ENCODE measurements around the gene PHC3.

PHC3 gene

GRCh38 chr3:170179432-170179831 is 2.1 kb downstream of the PHC3 start:
- Histone ChIP-seq H3K27ac (ENCODE audit: low read length) (no peak overlapping the region), H3K36me3 (ENCODE audit: insufficient read depth, low read depth, low read length) (peaks cover 41% of the 10 kb centered on the region), H3K4me3 (ENCODE audit: low read length) (peak overlapping the region; percentile 77), H3K4me1 (ENCODE audit: insufficient read depth, low read length) (no peaks in the 10 kb centered on the region), H3K27me3 (ENCODE audit: insufficient read depth, low read length) (no peaks in the 10 kb centered on the region), H3K9ac (ENCODE audit: low read depth, low read length) (peak overlapping the region; percentile 29; the same call in 1 of the 2 replicates), H3K9me3 (ENCODE audit: insufficient read depth, low read depth, low read length) (no peaks in the 10 kb centered on the region)

GRCh38 chr3:170178651-170179050 is 2.9 kb downstream of the PHC3 start:
- no peak overlapping the region for H3K4me3 ChIP-seq (ENCODE audit: low read length)

GRCh38 chr3:170171563-170171962 is 10.0 kb downstream of the PHC3 start:
- peaks cover 89% of the 10 kb centered on the region for H3K36me3 ChIP-seq (ENCODE audit: insufficient read depth, low read depth, low read length)
- H3K9me3 ChIP-seq (ENCODE audit: insufficient read depth, low read depth, low read length) = no peaks in the 10 kb centered on the region
- no peak overlapping the region for H3K9ac ChIP-seq (ENCODE audit: low read depth, low read length)
- no peaks in the 10 kb centered on the region for H3K27me3 ChIP-seq (ENCODE audit: insufficient read depth, low read length)
- no peaks in the 10 kb centered on the region for H3K4me1 ChIP-seq (ENCODE audit: insufficient read depth, low read length)
- no peak overlapping the region for H3K4me3 ChIP-seq (ENCODE audit: low read length)
- no peak overlapping the region for H3K27ac ChIP-seq (ENCODE audit: low read length)

More at GRCh38 chr3:170178651-170179050, 2.9 kb downstream of the PHC3 start:
- H3K9ac ChIP-seq (ENCODE audit: low read depth, low read length) = no peak overlapping the region
- no peaks in the 10 kb centered on the region for H3K27me3 ChIP-seq (ENCODE audit: insufficient read depth, low read length)
- no peaks in the 10 kb centered on the region for H3K9me3 ChIP-seq (ENCODE audit: insufficient read depth, low read depth, low read length)
- no peaks in the 10 kb centered on the region for H3K4me1 ChIP-seq (ENCODE audit: insufficient read depth, low read length)
- no peak overlapping the region for H3K27ac ChIP-seq (ENCODE audit: low read length)
- peaks cover 46% of the 10 kb centered on the region for H3K36me3 ChIP-seq (ENCODE audit: insufficient read depth, low read depth, low read length)

GRCh38 chr3:170164717-170165116 is 16.8 kb downstream of the PHC3 start:
- H3K4me1 ChIP-seq (ENCODE audit: insufficient read depth, low read length) = no peaks in the 10 kb centered on the region
- H3K36me3 ChIP-seq (ENCODE audit: insufficient read depth, low read depth, low read length) = peaks cover 73% of the 10 kb centered on the region
- no peak overlapping the region for H3K27ac ChIP-seq (ENCODE audit: low read length)
- no peak overlapping the region for H3K9ac ChIP-seq (ENCODE audit: low read depth, low read length)
- H3K27me3 ChIP-seq (ENCODE audit: insufficient read depth, low read length) = no peaks in the 10 kb centered on the region
- H3K4me3 ChIP-seq (ENCODE audit: low read length) = no peak overlapping the region
- no peaks in the 10 kb centered on the region; the same call in 1 of the 2 replicates for H3K9me3 ChIP-seq (ENCODE audit: insufficient read depth, low read depth, low read length)

- H3K4me1 ChIP-seq (ENCODE audit: insufficient read depth, low read length) = no peaks in the 10 kb centered on the region
- peaks cover 66% of the 10 kb centered on the region for H3K36me3 ChIP-seq (ENCODE audit: insufficient read depth, low read depth, low read length)
- H3K27ac ChIP-seq (ENCODE audit: low read length) = no peak overlapping the region
- no peaks in the 10 kb centered on the region; the same call in 1 of the 2 replicates for H3K9me3 ChIP-seq (ENCODE audit: insufficient read depth, low read depth, low read length)
- no peaks in the 10 kb centered on the region for H3K27me3 ChIP-seq (ENCODE audit: insufficient read depth, low read length)
- H3K4me3 ChIP-seq (ENCODE audit: low read length) = no peak overlapping the region
- H3K9ac ChIP-seq (ENCODE audit: low read depth, low read length) = no peak overlapping the region
Observed at GRCh38 chr3:170163956-170164645, 17.4 kb downstream of the PHC3 start.

GRCh38 chr3:170162630-170163029 is 18.9 kb downstream of the PHC3 start:
- H3K36me3 ChIP-seq (ENCODE audit: insufficient read depth, low read depth, low read length) = peaks cover 52% of the 10 kb centered on the region
- H3K9ac ChIP-seq (ENCODE audit: low read depth, low read length) = no peak overlapping the region
- H3K4me3 ChIP-seq (ENCODE audit: low read length) = no peak overlapping the region
- no peaks in the 10 kb centered on the region; the same call in 1 of the 2 replicates for H3K9me3 ChIP-seq (ENCODE audit: insufficient read depth, low read depth, low read length)
- no peaks in the 10 kb centered on the region for H3K4me1 ChIP-seq (ENCODE audit: insufficient read depth, low read length)
- no peak overlapping the region for H3K27ac ChIP-seq (ENCODE audit: low read length)
- no peaks in the 10 kb centered on the region for H3K27me3 ChIP-seq (ENCODE audit: insufficient read depth, low read length)

GRCh38 chr3:170162052-170162451 is 19.5 kb downstream of the PHC3 start:
- Histone ChIP-seq H3K4me1 (ENCODE audit: insufficient read depth, low read length) (no peaks in the 10 kb centered on the region), H3K4me3 (ENCODE audit: low read length) (no peak overlapping the region), H3K27me3 (ENCODE audit: insufficient read depth, low read length) (no peaks in the 10 kb centered on the region), H3K9ac (ENCODE audit: low read depth, low read length) (no peak overlapping the region), H3K9me3 (ENCODE audit: insufficient read depth, low read depth, low read length) (no peaks in the 10 kb centered on the region; the same call in 1 of the 2 replicates), H3K36me3 (ENCODE audit: insufficient read depth, low read depth, low read length) (peaks cover 49% of the 10 kb centered on the region), H3K27ac (ENCODE audit: low read length) (no peak overlapping the region)

GRCh38 chr3:170159933-170160332 is 21.6 kb downstream of the PHC3 start:
- H3K4me3 ChIP-seq (ENCODE audit: low read length) = no peak overlapping the region
- H3K9ac ChIP-seq (ENCODE audit: low read depth, low read length) = no peak overlapping the region
- no peaks in the 10 kb centered on the region for H3K4me1 ChIP-seq (ENCODE audit: insufficient read depth, low read length)
- H3K9me3 ChIP-seq (ENCODE audit: insufficient read depth, low read depth, low read length) = no peaks in the 10 kb centered on the region; the same call in 1 of the 2 replicates
- no peaks in the 10 kb centered on the region for H3K27me3 ChIP-seq (ENCODE audit: insufficient read depth, low read length)
- peaks cover 34% of the 10 kb centered on the region for H3K36me3 ChIP-seq (ENCODE audit: insufficient read depth, low read depth, low read length)
- H3K27ac ChIP-seq (ENCODE audit: low read length) = no peak overlapping the region

- Histone ChIP-seq H3K9ac (ENCODE audit: low read depth, low read length) (no peak overlapping the region), H3K36me3 (ENCODE audit: insufficient read depth, low read depth, low read length) (peaks cover 31% of the 10 kb centered on the region), H3K4me3 (ENCODE audit: low read length) (no peak overlapping the region), H3K9me3 (ENCODE audit: insufficient read depth, low read depth, low read length) (no peaks in the 10 kb centered on the region; the same call in 1 of the 2 replicates), H3K27ac (ENCODE audit: low read length) (no peak overlapping the region), H3K4me1 (ENCODE audit: insufficient read depth, low read length) (no peaks in the 10 kb centered on the region), H3K27me3 (ENCODE audit: insufficient read depth, low read length) (no peaks in the 10 kb centered on the region)
Observed at GRCh38 chr3:170159459-170159858, 22.1 kb downstream of the PHC3 start.

GRCh38 chr3:170155604-170156003 is 25.9 kb downstream of the PHC3 start:
- Histone ChIP-seq H3K9me3 (ENCODE audit: insufficient read depth, low read depth, low read length) (no peaks in the 10 kb centered on the region), H3K27me3 (ENCODE audit: insufficient read depth, low read length) (no peaks in the 10 kb centered on the region), H3K4me1 (ENCODE audit: insufficient read depth, low read length) (no peaks in the 10 kb centered on the region), H3K4me3 (ENCODE audit: low read length) (no peak overlapping the region), H3K36me3 (ENCODE audit: insufficient read depth, low read depth, low read length) (peaks cover 5% of the 10 kb centered on the region), H3K9ac (ENCODE audit: low read depth, low read length) (no peak overlapping the region), H3K27ac (ENCODE audit: low read length) (no peak overlapping the region)

- Histone ChIP-seq H3K4me3 (ENCODE audit: low read length) (no peak overlapping the region), H3K27ac (ENCODE audit: low read length) (no peak overlapping the region), H3K9ac (ENCODE audit: low read depth, low read length) (no peak overlapping the region), H3K36me3 (ENCODE audit: insufficient read depth, low read depth, low read length) (peaks cover 5% of the 10 kb centered on the region; the same call in 1 of the 2 replicates), H3K4me1 (ENCODE audit: insufficient read depth, low read length) (no peaks in the 10 kb centered on the region), H3K27me3 (ENCODE audit: insufficient read depth, low read length) (no peaks in the 10 kb centered on the region), H3K9me3 (ENCODE audit: insufficient read depth, low read depth, low read length) (no peaks in the 10 kb centered on the region)
Observed at GRCh38 chr3:170154569-170155143, 26.9 kb downstream of the PHC3 start.

GRCh38 chr3:170154084-170154483 is 27.4 kb downstream of the PHC3 start:
- Histone ChIP-seq H3K27me3 (ENCODE audit: insufficient read depth, low read length) (no peaks in the 10 kb centered on the region), H3K9ac (ENCODE audit: low read depth, low read length) (no peak overlapping the region), H3K4me1 (ENCODE audit: insufficient read depth, low read length) (no peaks in the 10 kb centered on the region), H3K9me3 (ENCODE audit: insufficient read depth, low read depth, low read length) (no peaks in the 10 kb centered on the region), H3K36me3 (ENCODE audit: insufficient read depth, low read depth, low read length) (peaks cover 6% of the 10 kb centered on the region; the same call in 1 of the 2 replicates), H3K4me3 (ENCODE audit: low read length) (no peak overlapping the region), H3K27ac (ENCODE audit: low read length) (no peak overlapping the region)
